RPMI8226 (cell line): ENCODE results near the gene PRKG2.
"Not testable (repeated sequence)": the region's sequence is repeated elsewhere in the genome, so short reads cannot be mapped to it uniquely, and the experiment has no call there.

Source experiments
- DNase-seq: peaks from one replicate; pipeline ENCODE4 v3.0.0-alpha.2; 2015

The PRKG2 gene

DNA sequence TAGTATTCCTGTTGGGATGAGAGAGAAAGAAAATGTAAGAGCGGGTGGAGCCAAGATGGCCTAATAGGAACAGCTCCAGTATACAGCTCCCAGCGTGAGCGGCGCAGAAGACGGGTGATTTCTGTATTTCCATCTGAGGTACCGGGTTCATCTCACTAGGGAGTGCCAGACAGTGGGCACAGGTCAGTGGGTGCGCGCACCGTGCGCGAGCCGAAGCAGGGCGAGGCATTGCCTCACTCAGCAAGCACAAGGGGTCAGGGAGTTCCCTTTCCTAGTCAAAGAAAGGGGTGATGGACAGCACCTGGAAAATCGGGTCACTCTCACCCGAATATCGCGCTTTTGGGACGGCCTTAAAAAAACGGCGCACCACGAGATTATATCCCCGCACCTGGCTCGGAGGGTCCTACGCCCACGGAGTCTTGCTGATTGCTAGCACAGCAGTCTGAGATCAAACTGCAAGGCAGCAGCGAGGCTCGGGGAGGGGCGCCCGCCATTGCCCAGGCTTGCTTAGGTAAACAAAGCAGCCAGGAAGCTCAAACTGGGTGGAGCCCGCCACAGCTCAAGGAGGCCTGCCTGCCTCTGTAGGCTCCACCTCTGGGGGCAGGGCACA, 61.2 kb downstream of the PRKG2 start:
- not testable (repeated sequence) for DNase-seq

DNA sequence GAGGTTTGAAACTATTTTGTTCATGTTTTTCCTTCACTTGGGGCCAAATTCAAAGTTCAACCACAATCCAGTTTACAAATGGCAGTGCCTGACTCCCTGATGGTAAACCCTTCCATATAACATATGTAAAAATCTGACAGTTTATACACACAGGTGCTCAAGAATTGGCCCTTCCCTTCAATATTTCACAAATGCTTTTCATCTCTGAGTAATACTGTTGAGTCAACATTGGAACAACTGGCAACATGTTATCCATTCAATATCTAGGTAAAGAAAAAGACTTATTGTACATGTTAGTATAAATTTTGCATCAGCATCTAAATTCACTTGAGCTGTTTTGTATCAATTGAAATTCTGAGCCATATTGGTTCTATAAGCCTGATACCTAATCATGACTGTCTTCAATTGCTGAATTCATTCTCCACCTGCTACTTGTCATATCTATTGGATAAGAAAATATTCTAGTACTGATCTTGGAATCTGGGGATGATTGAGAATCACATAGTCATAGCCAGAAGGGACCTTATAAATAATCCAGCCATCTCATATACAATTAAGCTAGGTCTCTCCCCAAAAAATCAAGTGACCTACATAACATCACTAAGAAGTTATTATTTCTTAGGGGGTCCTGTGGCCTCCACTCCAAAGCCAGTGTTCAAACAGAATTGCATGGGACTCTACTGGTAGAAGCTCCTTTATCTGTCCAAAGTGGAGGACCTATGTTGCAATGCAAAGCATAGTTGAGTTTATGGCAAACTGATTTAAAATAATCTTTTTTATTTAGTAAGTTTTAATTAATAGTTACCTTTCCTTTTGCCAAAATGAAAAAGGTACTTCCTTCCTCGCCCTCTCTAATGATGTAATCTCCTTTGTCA, 61.9 kb downstream of the PRKG2 start:
- DNase-seq: no peak

DNA sequence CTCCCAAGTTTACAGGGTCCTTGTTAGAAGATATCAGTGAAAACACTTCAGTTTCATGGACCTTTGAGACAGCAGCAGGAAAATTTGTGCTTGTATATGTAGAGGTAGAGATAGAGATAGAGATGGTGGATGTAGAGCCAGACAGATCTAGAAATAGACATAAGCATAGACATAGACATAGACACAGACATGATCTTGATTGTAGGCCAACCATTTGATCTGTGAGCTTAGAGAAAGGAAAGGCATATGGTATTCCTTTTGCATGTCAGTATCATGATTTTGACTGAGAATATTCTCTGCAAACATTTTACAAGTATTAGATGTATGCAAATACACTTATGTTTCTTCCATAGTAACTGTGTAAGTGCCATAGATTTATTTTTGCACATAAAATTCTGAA, 65.0 kb downstream of the PRKG2 start:
- no peak for DNase-seq

DNA sequence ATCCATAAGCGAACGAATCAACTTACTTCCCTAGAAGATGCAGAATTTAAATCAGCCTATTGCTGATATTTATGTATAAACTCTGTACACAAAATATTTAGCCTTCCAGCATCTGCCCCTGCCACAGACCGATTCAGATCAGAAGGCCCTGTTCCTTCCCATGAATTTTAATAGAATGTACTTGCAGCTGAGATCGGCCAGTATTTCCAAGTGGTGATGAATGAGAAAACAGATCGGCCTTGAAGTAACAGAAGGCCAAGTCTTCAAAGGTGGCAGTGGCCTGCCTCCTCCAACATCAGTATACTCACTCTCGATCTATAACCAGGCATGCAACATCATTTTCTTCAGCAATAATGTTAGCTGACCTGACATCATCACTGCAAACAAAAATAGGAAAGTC, 66.4 kb downstream of the PRKG2 start:
- no peak for DNase-seq

DNA sequence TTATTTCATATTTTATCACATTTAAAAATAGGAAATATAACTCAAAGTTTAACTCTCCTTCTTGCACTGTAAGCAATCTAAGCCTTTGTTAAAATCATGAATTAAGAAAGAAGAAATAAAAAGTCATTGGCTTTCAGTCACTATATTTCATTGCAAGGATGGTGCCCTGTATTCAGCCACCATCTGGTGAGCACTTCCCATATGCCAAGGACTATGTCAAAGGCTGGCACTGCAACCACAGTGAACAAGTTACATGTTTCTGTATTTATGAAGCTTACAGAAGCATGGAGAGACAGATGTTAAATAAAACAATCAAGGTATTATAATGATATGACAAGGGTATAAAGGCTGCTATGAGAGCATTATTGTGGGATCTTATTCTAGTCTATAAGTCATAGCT, 68.6 kb downstream of the PRKG2 start:
- no peak for DNase-seq

DNA sequence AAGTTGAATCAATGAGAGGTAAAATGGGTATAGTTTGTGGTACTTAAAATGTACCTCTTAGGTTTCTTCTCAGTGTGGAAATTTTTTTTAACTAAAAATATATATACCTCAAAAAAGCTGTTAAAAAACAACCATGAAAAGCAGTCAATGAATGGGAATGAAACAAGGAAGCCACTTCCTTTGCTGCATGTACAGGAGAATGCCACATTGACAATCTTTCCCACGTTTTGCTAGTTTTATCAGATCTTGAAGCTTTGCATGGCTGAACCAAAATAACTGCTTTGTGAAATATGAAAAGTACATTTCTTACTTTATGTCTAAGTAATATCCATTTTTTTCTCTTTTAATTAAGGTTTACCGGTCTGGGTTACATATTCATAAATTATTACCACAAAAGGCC, 71.8 kb downstream of the PRKG2 start:
- DNase-seq: no peak

DNA sequence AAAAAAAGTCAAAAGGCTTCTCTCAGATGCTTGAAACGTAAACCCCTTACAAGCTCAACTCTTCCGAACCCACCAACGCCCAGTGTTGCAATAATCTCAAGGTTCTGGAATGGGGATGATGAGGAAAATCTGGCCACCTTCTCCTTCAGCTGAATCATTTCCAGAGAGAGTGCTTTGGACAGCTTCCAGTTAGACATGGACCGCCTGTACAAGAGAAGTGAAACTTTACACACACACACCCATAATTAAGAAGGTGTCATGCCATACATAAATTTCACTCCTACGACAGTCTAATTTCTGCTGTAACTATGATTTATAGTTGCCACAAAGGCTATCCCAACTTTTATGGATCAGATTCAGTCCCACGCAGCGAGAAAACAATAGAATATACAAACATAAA, 72.3 kb downstream of the PRKG2 start:
- DNase-seq: peak; percentile 23

DNA sequence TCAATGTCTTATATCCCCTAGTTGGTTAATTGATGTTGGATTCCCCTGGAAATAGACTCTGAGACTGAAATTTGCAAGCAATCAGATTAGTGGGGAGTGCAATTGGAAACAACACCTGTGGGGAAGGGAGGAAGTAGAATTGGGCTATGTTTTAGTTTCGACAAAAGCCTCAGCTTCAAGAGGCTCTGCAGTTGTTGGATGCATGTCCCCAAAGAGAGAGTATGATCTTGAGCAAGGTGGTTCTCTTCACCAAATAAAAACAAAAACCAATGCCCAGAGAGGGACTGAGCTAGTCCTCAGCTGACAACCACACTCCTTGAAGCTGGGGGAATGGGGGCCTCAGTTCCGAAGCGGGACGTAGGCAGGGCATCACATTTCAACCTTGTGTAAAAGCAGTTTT, 77.1 kb downstream of the PRKG2 start:
- DNase-seq: peak; percentile 26

DNA sequence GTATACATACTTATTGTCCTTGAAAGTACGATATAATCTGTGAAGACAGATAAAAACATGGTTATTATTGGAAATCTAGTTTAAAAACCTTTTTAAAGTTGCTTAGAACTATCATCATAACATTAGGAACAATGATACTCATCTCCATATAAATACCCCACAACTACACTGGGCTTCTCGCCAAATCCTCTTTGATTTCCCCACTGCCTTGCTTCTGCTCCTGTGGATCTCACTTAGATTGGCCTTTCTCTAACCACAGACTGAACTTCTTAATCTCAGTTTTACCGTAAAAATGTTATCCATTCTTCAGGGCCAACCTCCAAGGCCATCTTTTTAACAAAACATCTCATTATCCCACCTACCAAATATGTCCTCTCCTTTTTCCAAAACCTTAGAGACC, 77.6 kb downstream of the PRKG2 start:
- DNase-seq: no peak

DNA sequence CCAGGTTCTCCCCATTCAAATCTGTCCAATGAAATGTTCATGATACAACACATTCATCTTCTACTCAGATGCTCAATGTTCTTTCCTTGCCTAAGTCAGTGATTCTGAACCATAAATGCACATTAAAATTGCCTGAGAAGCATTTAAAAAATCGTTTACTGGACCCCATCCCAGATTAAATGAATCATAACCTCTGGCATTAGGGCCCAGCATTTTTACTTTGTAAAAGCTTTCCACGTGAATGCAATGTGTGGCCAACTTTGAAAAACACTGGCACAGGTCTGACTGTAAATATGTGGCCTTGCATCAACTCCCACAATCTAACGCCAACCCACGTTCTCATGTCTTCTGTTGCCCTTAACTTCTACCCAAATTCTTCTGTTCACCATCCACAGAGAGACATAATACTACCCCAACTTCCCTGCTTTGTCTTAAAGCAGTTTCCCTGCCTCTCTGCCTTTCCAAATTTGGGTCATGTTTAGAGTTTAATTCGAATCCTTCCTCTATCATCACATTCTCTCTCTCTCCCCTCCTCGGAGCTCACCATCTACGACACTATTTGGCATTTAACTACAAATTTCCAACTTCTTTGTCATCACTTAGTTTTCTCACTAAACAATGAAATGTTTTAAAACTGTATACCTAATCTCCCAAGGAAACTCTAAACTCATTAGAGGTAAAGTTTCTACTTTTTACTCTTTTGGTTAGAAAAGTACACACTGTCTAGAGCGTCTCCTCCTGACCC, 78.7 kb downstream of the PRKG2 start:
- DNase-seq: no peak

DNA sequence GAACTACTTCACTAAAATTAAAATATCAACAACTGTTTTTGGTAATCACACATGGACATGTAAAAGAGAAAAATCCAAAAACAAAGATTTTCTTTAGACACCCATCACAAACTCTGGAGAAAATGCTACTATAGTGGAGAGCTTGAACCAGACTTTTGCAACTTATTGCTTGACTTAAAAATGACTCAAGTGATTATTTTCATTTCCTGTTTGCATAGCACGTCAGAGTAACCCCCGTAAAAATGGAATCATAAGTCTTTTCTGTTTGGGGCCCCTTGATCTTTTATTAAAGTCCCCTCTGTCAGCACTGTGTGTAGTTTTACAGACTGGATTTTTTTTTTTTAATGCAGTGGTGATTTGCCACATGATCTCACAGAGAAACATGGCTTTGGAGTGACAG, 79.5 kb downstream of the PRKG2 start:
- no peak for DNase-seq

DNA sequence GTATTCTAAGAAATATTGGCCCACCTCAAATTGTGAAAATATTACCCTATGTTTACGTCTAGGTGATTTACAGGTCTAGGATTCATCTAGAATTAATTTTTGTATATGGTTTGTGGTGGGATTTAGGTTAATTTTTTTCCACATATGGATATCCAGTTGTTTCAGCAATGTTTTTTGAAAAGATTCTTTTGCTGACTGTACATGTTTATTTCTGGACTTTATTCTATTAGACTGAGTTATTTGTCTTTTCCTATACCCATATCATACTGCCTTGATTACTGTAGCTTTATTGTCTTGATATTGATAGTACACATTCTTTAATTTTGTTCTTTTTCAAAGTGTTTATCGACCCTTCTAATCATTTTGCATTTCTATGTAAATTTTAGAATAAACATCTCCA, 83.5 kb downstream of the PRKG2 start:
- no peak for DNase-seq

DNA sequence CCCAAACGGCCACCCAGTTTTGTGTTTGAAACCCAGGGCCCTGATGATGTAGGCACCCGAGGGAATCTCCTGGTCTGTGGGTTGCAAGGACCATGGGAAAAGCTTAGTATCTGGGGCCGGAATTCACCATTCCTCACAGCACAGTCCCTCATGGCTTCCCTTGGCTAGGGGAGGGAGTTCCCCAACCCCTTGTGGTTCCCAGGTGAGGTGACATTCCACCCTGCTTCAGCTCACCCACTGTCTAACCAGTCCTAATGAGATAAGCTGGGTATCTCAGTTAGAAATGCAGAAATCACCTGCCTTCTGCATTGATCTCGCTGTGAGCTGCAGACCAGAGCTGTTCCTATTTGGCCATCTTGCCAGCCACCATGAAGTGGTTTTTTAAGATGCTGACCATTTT, 84.0 kb downstream of the PRKG2 start:
- no peak for DNase-seq

DNA sequence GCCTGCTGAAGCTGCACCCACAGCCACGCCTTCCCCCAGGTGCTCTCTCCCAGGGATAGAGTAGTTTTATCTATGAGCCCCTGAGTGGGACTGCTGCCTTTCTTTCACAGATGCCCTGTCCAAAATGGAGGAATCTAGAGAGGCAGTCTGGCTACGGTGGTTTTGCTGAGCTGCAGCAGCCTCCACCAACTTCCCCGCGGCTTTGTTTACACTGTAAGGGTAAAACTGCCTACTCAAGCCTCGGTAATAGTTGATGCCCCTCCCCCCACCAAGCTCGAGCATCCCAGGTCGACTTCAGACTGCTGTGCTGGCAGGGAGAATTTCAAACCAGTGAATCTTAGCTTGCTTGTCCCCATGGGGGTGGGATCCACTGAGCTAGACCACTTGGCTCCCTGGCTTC, 84.5 kb downstream of the PRKG2 start:
- DNase-seq: peak; percentile 51

DNA sequence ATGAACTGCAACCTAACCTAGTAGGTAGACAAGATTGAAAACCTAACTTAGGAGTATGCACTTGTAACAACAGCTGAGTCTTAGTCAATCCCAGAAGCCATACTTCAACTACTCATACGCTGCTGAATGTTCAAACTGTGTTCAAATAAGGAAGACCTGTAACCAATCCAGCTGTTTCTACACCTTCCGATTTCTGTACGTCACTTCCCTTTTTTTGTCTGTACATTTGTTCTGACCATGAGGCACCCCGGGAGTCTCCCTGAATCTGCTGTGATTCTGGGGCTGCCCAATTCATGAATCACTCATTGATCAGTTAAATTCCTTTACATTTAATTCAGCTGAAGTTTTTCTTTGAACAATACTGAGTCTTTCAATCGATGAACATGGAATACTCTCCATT, 95.0 kb downstream of the PRKG2 start:
- DNase-seq: no peak

DNA sequence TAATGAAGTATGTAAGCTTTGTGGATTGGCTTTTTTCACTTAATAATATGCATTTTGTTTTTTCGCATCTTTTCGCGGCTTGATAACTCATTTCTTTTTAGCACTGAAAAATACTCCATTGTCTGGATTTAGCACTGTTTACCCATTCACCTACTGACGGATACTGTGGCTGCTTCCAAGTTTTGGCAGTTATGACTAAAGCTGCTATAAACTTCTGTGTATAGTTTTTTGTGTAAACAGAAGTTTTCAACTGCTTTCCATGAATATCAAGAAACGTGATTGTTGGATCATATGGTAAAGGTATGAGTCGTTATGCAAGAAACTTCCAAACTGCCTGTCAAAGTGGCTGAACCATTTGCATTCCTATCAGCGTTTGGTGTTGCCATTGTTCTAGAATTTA, 96.9 kb downstream of the PRKG2 start:
- no peak for DNase-seq

DNA sequence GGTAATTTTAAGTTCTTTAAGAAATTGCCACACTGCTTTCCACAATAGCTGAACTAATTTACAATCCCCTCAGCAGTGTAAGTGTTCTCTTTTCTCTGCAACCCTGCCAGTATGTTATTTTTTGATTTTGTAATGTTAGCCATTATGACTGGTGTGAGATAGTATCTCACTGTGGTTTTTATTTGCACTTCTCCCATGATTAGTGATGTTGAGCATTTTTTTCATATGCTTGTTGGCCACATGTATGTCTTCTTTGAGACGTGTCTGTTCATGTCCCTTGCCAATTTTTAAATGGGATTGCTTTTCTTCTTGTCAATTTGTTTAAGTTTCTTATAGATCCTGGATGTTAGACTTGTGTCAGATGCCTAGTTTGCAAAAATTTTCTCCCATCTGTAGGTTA, 98.5 kb downstream of the PRKG2 start:
- DNase-seq: no peak

DNA sequence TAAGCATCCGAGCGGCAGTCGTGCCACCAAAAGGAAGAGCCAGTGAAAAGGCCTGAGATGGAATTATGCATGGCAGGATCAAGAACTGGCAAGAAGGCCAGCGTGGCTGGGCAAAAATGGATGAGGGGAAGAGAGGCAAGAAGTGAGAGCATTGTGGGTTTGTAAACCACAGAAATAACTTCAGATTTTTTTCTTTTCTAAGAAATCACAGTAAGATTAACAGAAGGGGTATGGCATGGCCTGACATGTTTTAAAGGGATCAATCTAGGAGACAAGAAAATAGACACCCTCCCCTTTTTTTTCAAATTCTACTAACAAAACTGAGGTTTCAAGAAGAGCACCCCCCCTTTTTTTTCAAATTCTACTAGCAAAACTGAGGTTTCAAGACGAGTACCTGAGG, 102.0 kb downstream of the PRKG2 start:
- no peak for DNase-seq

DNA sequence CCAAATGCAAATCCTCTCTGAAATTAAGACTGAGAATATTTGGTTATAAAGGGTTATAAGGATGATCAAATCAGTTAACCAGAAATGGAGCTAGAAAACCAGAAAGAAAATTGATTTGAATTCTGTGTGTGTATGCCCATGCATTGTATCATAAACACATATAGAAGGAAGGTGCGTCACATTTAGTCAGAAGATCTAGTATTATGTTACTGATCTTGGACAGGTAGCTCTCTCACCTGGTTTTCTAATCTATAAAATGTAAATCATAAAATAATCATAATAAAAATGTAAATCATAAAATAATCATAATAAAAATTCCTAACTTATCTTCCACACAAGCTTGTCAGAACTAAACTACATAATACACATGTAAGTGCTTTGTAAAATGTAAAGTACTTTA, 105.7 kb downstream of the PRKG2 start:
- no peak for DNase-seq

DNA sequence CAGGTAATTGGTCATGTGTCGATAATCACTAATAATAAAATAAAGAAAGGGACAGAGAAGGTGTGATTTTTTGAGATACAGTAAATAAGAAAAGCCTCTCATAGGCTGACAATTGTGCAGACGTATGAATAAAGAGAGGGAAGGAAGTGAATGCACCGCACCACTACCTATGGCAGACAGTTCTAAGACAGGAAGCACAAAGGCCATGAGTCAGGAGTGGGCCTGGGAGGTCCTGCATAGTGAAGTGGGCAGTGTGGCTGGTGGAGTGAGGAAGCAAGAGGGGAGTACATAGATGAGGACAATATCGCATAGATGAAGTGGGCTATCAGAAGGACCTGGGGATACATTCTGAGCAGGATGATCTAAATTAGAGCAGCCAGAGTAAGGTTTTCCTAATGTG, 108.9 kb downstream of the PRKG2 start:
- no peak for DNase-seq

DNA sequence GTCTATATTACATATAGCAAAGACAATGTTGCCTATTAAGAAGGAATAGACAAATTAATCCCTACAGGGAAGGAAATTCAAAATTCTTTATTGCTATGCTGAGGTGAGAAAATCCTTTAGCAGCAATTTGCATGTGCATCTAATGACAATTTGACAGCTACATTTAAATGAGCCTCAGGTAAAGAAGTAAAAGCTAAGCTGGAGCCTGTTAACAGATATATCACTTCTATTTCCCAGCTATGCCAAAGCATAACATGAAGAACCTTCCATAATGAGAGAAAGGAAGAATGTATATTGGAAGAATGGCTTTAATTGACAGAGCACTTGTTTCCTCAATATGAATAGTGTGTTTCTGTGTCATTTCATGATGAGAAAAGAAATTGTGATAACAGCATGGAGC, 112.9 kb downstream of the PRKG2 start:
- no peak for DNase-seq

DNA sequence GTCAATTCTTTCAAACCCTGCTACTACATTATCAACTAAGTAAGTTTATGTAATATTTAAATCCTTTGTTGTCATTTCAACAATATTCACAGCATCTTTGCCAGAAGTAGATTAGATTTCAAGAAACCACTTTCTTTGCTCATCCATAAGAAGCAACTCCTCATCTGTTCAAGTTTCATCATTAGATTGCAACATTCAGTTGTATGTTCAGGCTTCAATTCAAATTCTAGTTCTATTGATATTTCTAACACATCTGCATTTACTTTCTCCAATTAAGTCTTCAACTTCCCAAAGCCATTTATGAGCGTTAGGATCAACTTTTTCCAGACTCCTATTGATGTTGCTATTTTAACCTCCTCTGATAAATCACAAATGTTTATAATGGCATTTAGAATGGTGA, 118.5 kb downstream of the PRKG2 start:
- no peak for DNase-seq

DNA sequence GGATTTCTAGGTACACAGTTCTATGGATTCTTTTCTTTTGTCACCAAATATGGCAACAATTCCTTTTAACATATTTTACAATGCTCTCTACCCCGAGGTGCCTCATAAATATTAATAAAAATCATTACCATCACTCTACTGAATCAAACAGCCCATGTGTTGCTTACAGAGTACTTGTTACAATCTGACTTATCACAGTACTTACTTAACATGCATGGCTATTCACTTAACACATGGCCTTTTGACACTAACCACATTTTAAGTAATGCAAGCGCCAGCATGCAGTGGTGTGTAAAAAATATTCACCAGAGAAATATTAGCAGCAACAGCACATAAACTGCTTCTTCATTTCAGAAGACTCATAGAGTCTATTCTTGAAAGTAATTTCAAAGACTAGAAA, 119.6 kb downstream of the PRKG2 start:
- DNase-seq: no peak

DNA sequence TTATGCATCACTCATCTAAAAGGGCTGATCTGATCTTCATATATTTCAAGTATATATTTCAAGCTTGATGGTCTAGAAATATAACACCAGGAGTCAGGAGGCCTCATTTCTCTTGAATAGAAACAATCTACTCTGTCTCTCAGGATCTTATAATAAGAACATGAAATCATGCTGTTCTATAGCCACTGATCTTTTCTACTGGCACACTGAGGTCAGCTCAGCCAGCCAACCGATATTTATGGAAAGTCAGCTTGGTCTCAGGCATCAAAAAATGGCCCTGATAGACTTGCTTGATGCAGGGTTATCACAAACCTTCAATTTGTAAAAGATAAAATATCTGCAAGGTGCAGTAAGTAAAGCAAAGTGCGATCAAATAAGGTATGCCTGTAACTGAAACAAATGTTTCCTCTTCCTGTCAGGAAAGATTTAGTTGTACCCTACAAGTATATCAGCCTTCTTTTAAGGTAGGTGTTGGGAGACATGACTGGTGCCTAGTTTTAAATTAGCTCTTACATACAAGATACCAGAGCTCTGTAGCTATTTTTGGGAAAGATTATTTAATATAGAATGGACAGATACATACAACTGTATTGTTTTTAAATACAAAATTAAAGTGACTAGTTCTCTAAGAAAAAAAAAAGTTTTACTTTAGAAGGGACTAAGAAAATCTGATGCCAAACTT, 121.2 kb downstream of the PRKG2 start:
- DNase-seq: no peak
